Breast epithelium (tissue), 4 donors: Measurements from ENCODE around the gene SF1. TPM values are rescaled to one million over a fixed set of nuclear protein-coding genes. Genes with fewer than 3 reads are reported as not detected.
A peak's percentile ranks its signal among the peaks of the same experiment; 100 is the strongest.

Experiments used
- DNase-seq, 2 donors: peaks; one replicate each; pipeline ENCODE4 v3.0.0-alpha.2; 2019; ENCODE audit warnings: low spot score in 2 of 2
- H3K27ac ChIP-seq, 2 donors: fragments of 200-600 bp; sonication (generic) in 1 of 2; one replicate each; pipeline ENCODE4 v1.5.1; 2016 to 2019; ENCODE audit warnings: mild to moderate bottlenecking in 1 of 2
- H3K27me3 ChIP-seq, 2 donors: fragments of 200-600 bp; sonication (generic) in 1 of 2; one replicate each; pipeline versions ENCODE4 v1.5.1 to v1.6.0; 2017 to 2019; ENCODE audit warnings: control low read depth in 1 of 2, mild to moderate bottlenecking in 1 of 2
- H3K36me3 ChIP-seq: fragments of 200-600 bp; one replicate; pipeline ENCODE4 v1.5.1; 2019
- H3K4me1 ChIP-seq, 2 donors: fragments of 200-600 bp; sonication (generic); one replicate each; pipeline ENCODE4 v1.5.1; 2016 to 2019; ENCODE audit warnings: control low read depth in 1 of 2
- H3K4me3 ChIP-seq, 3 donors: fragments of 200-600 bp; sonication (generic); 1 replicate in 2 of 3; 2 replicates in 1 of 3; pipeline ENCODE4 v1.5.1; 2016 to 2019; ENCODE audit warnings: mild to moderate bottlenecking in 3 of 3, moderate library complexity in 2 of 3
- H3K9me3 ChIP-seq, 2 donors: fragments of 200-600 bp; sonication (generic) in 1 of 2; one replicate each; pipeline ENCODE4 v1.5.1; 2016 to 2019; ENCODE audit warnings: control low read depth in 1 of 2
- CTCF ChIP-seq, 3 donors: fragments of 450-650 bp; IDR thresholded peaks; one replicate each; pipeline ENCODE4 v1.5.1; 2016 to 2017; ENCODE audit warnings: antibody characterized with exemption in 3 of 3, mild to moderate bottlenecking in 3 of 3, moderate library complexity in 3 of 3
- POLR2A ChIP-seq: fragments of 450-650 bp; IDR thresholded peaks from one replicate; pipeline ENCODE4 v1.6.1; 2016; ENCODE audit warnings: antibody characterized with exemption, mild to moderate bottlenecking, moderate library complexity
- POLR2AphosphoS5 ChIP-seq, 3 donors: sonication (generic); formaldehyde crosslinking; IDR thresholded peaks; one replicate each; pipeline ENCODE4 v1.6.1; 2017; ENCODE audit warnings: antibody characterized with exemption in 3 of 3
- intact Hi-C: fragments of 100-400 bp; cut with DNase I; formaldehyde crosslinking; loops from one replicate; pipeline ENCODE4 v1.15.1; 2023; ENCODE audit warnings: low total_unique reads
- total RNA-seq, 3 donors: library from RNA; depleted of rRNA; stranded (reverse); fragments of >200 nt; gene quantifications; one replicate each; pipeline ENCODE4 v1.1.0, GENCODE V29; 2016

The SF1 gene
- total RNA-seq, 3 donors from 2014 or later, result 264 to 293 (median 277) TPM

GRCh38 chr11:64810271-64810890 is 32.0 kb upstream of the SF1 start, which contains the start of gene MEN1:
Gene MEN1, minus strand, starts transcription at chr11:64810551. Its CDS starts 442 bp downstream, at chr11:64810109.
- TF ChIP-seq CTCF (IDR thresholded peaks at IDR 0.05) (no peak), POLR2AphosphoS5 (IDR thresholded peaks at IDR 0.05) (peak; percentile 53 to 73 (median 69)), POLR2A (peak; percentile 61)

GRCh38 chr11:64809781-64810241 is 31.5 kb upstream of the SF1 start:
- no peak for DNase-seq
- peak overlapping the region; percentile 76 to 89 for H3K27ac ChIP-seq
- H3K36me3 ChIP-seq, result no peaks in the 10 kb centered on the region
- intact Hi-C loops, result no loop called here
- H3K27me3 ChIP-seq, result no peaks in the 10 kb centered on the region
- H3K4me1 ChIP-seq, result peaks cover 6 to 8% of the 10 kb centered on the region in 2 donors
- H3K9me3 ChIP-seq, result no peaks in the 10 kb centered on the region
- no peak for TF ChIP-seq CTCF (IDR thresholded peaks at IDR 0.05)
- no peak for TF ChIP-seq POLR2AphosphoS5 (IDR thresholded peaks at IDR 0.05)
- TF ChIP-seq POLR2A, result no peak
- H3K4me3 ChIP-seq, result peak overlapping the region; percentile 78 to 96 (median 95)

More at GRCh38 chr11:64810271-64810890, 32.0 kb upstream of the SF1 start, which contains the start of gene MEN1:
- Histone ChIP-seq H3K27me3 (no peaks in the 10 kb centered on the region), H3K36me3 (no peaks in the 10 kb centered on the region), H3K9me3 (no peaks in the 10 kb centered on the region), H3K4me1 (peaks cover 6 to 8% of the 10 kb centered on the region in 2 donors), H3K4me3 (peak within 1 kb of the TSS; percentile 78 to 96 (median 95)), H3K27ac (peak within 1 kb of the TSS; percentile 76 to 89)
- peak; percentile 96 for DNase-seq
- intact Hi-C loops, result no loop called here

- DNase-seq, result no peak
- Histone ChIP-seq H3K27me3 (no peaks in the 10 kb centered on the region), H3K9me3 (no peaks in the 10 kb centered on the region), H3K36me3 (no peaks in the 10 kb centered on the region), H3K27ac (no peak overlapping the region), H3K4me1 (peaks cover 6 to 13% of the 10 kb centered on the region in 2 donors), H3K4me3 (no peak overlapping the region)
- no peak for TF ChIP-seq POLR2A
- no peak for TF ChIP-seq POLR2AphosphoS5 (IDR thresholded peaks at IDR 0.05)
- TF ChIP-seq CTCF (IDR thresholded peaks at IDR 0.05), result no peak
- intact Hi-C loops, result no loop called here
These were observed 27.1 kb upstream of the SF1 start for GRCh38 chr11:64805481-64805880.

- no peak for DNase-seq
- no peaks in the 10 kb centered on the region for H3K9me3 ChIP-seq
- peaks cover 1 to 11% of the 10 kb centered on the region in 2 donors for H3K4me1 ChIP-seq
- intact Hi-C loops, result no loop called here
- TF ChIP-seq POLR2A (no peak), POLR2AphosphoS5 (IDR thresholded peaks at IDR 0.05) (no peak), CTCF (IDR thresholded peaks at IDR 0.05) (no peak)
- H3K27me3 ChIP-seq, result no peaks in the 10 kb centered on the region
- H3K27ac ChIP-seq, result peak overlapping the region; percentile 85
- H3K4me3 ChIP-seq, result peak overlapping the region in 1 of 3 donors; percentile 77
- no peaks in the 10 kb centered on the region for H3K36me3 ChIP-seq
These were observed 26.2 kb upstream of the SF1 start for GRCh38 chr11:64804346-64805210.
